Activated CD8-positive, alpha-beta T cell treated with anti-CD3 and anti-CD28 coated beads for 36 hours (primary cell): ENCODE measurements around the gene STK10. TPM values are rescaled to one million over a fixed set of nuclear protein-coding genes. Genes with fewer than 3 reads are reported as not detected.
A peak's percentile ranks its signal among the peaks of the same experiment; 100 is the strongest.

ENCODE experiments used
- ATAC-seq: fragments of 200-7000 bp; cut with Tn5 transposase; one replicate; pipeline ENCODE4 v1.10.0; 2021; ENCODE audit warnings: mild to moderate bottlenecking, moderate library complexity
- CTCF ChIA-PET: fragments of 350-600 bp; sonication (Branson Sonifier 250); formaldehyde crosslinking; loops from one replicate; lab custom pipeline; 2021; ENCODE audit warnings: antibody characterized with exemption; lab: Charles Lee
- POLR2A ChIA-PET: fragments of 350-600 bp; sonication (Branson Sonifier 250); formaldehyde crosslinking; loops from one replicate; lab custom pipeline; 2021; ENCODE audit warnings: antibody characterized with exemption; lab: Charles Lee
- DNase-seq: peaks from one replicate; pipeline ENCODE4 v3.0.0-alpha.2; 2020
- H3K27ac Mint-ChIP-seq: one replicate; pipeline ENCODE4 v1.8.0; 2021; ENCODE audit warnings: mild to moderate bottlenecking, mixed read lengths
- H3K27me3 Mint-ChIP-seq: one replicate; pipeline ENCODE4 v1.8.0; 2021; ENCODE audit warnings: mixed read lengths
- H3K36me3 Mint-ChIP-seq: one replicate; pipeline ENCODE4 v1.8.0; 2021; ENCODE audit warnings: low read depth, mixed read lengths
- H3K4me1 Mint-ChIP-seq: one replicate; pipeline ENCODE4 v1.8.0; 2021; ENCODE audit warnings: low read depth, mixed read lengths
- H3K4me3 Mint-ChIP-seq: one replicate; pipeline ENCODE4 v1.8.0; 2021; ENCODE audit warnings: mild to moderate bottlenecking, moderate library complexity, mixed read lengths
- H3K9me3 Mint-ChIP-seq: one replicate; pipeline ENCODE4 v1.8.0; 2021; ENCODE audit warnings: mixed read lengths
- CTCF ChIP-seq: fragments of 200-600 bp; IDR thresholded peaks from one replicate; pipeline ENCODE4 v1.8.0; 2022; ENCODE audit warnings: antibody characterized with exemption, mild to moderate bottlenecking
- intact Hi-C: fragments of 100-400 bp; cut with micrococcal nuclease; formaldehyde crosslinking; loops from one replicate; pipeline ENCODE4 v1.10.0; 2022
- total RNA-seq, 2 experiments: library from RNA; stranded (reverse); gene quantifications; one replicate each; pipeline ENCODE4 v1.2.3, GENCODE V29; 2021

The STK10 gene
- total RNA-seq, 2 experiments from 2014 or later: 142 to 143 TPM

- no peak overlapping the region for H3K27ac Mint-ChIP-seq
- H3K9me3 Mint-ChIP-seq: no peaks in the 10 kb centered on the region
- DNase-seq (no peak), ATAC-seq (no peak)
- peaks cover 24% of the 10 kb centered on the region for H3K36me3 Mint-ChIP-seq
- CTCF ChIA-PET: interaction anchor here (0.9 to 8.4 kb wide), 32 partner anchors 9 to 771 kb away, joined by 3 to 129 read pairs (median 10); partner anchors contain the start of genes FBXW11 and UBTD2
- POLR2A ChIA-PET: interaction anchor here (0.9 to 7.8 kb wide), 7 partner anchors 11 to 84 kb away, joined by 3 to 124 read pairs (median 5); no protein-coding TSS in a partner anchor
- peaks cover 3% of the 10 kb centered on the region for H3K4me1 Mint-ChIP-seq
- intact Hi-C loops: loop anchor here (2.0 to 5.0 kb wide), 3 partner anchors 93 to 282 kb away; partner anchors contain the start of gene UBTD2
- H3K4me3 Mint-ChIP-seq: no peak overlapping the region
- no peak for TF ChIP-seq CTCF
- no peaks in the 10 kb centered on the region for H3K27me3 Mint-ChIP-seq
These were observed 1.8 kb upstream of the STK10 start for GRCh38 chr5:172189693-172190296.

GRCh38 chr5:172188893-172189692 is 1.1 kb upstream of the STK10 start:
- ChIA-PET POLR2A (interaction anchor here (0.7 to 7.8 kb wide), 15 partner anchors 10 to 182 kb away, joined by 3 to 124 read pairs (median 4); partner anchors contain the start of genes FBXW11 and UBTD2), CTCF (interaction anchor here (0.6 to 8.4 kb wide), 48 partner anchors 10 to 276 kb away, joined by 3 to 129 read pairs (median 7); partner anchors contain the start of genes FBXW11 and UBTD2)
- intact Hi-C loops: loop anchor here (2.0 to 5.0 kb wide), 3 partner anchors 93 to 282 kb away; partner anchors contain the start of gene UBTD2
- DNase-seq: no peak
- H3K4me1 Mint-ChIP-seq: peaks cover 10% of the 10 kb centered on the region
- H3K36me3 Mint-ChIP-seq: peaks cover 30% of the 10 kb centered on the region
- H3K9me3 Mint-ChIP-seq: no peaks in the 10 kb centered on the region
- H3K27ac Mint-ChIP-seq: no peak overlapping the region
- ATAC-seq: no peak
- no peak for TF ChIP-seq CTCF
- H3K27me3 Mint-ChIP-seq: no peaks in the 10 kb centered on the region
- H3K4me3 Mint-ChIP-seq: peak overlapping the region; percentile 92

- Mint-ChIP-seq H3K27ac (peak overlapping the region; percentile 96), H3K9me3 (peaks cover 2% of the 10 kb centered on the region), H3K4me1 (peaks cover 27% of the 10 kb centered on the region), H3K27me3 (no peaks in the 10 kb centered on the region), H3K36me3 (peaks cover 46% of the 10 kb centered on the region), H3K4me3 (peak overlapping the region; percentile 92)
- TF ChIP-seq CTCF: no peak
- ChIA-PET POLR2A (interaction anchor here (0.5 to 7.8 kb wide), 16 partner anchors 9 to 799 kb away, joined by 3 to 124 read pairs (median 6); partner anchors contain the start of genes FBXW11, NPM1 and UBTD2), CTCF (interaction anchor here (0.7 to 8.4 kb wide), 32 partner anchors 8 to 275 kb away, joined by 3 to 129 read pairs (median 8); partner anchors contain the start of genes FBXW11 and UBTD2)
- intact Hi-C loops: loop anchor here (2.0 to 5.0 kb wide), 3 partner anchors 95 to 280 kb away; partner anchors contain the start of gene UBTD2
- DNase-seq: peak; percentile 85
- peak; percentile 52 for ATAC-seq
These were observed 649 bp downstream of the STK10 start for GRCh38 chr5:172187118-172188032.

GRCh38 chr5:172186114-172186695 is 1.8 kb downstream of the STK10 start:
- Mint-ChIP-seq H3K4me3 (peak overlapping the region; percentile 92), H3K9me3 (peaks cover 2% of the 10 kb centered on the region), H3K36me3 (peaks cover 51% of the 10 kb centered on the region), H3K27me3 (no peaks in the 10 kb centered on the region), H3K27ac (peak overlapping the region; percentile 96), H3K4me1 (peaks cover 33% of the 10 kb centered on the region)
- intact Hi-C loops: loop anchor here (5.0 kb wide), 2 partner anchors 96 to 279 kb away; partner anchors contain the start of gene UBTD2
- DNase-seq (no peak), ATAC-seq (no peak)
- no peak for TF ChIP-seq CTCF
- ChIA-PET CTCF (interaction anchor here (0.7 to 8.4 kb wide), 15 partner anchors 7 to 120 kb away, joined by 3 to 129 read pairs (median 7); partner anchors contain the start of gene UBTD2), POLR2A (interaction anchor here (0.9 to 7.8 kb wide), 15 partner anchors 8 to 798 kb away, joined by 3 to 124 read pairs (median 5); partner anchors contain the start of genes FBXW11 and NPM1)
